Endothelial cell (in vitro differentiated cells): Measurements from ENCODE around the gene GTF2H1. TPM values are rescaled to one million over a fixed set of nuclear protein-coding genes. Genes with fewer than 3 reads are reported as not detected.

ENCODE experiments used
- DNase-seq: peaks from one replicate; pipeline ENCODE4 v3.0.0; 2021; ENCODE audit warnings: low spot score
- H3K27ac Mint-ChIP-seq: one replicate; pipeline ENCODE4 v1.8.0; 2021; ENCODE audit warnings: mixed read lengths, inconsistent platforms; ENCODE audit not compliant: unreplicated experiment
- H3K27me3 Mint-ChIP-seq: one replicate; pipeline ENCODE4 v1.8.0; 2021; ENCODE audit warnings: mild to moderate bottlenecking, moderate library complexity, mixed read lengths, inconsistent platforms; ENCODE audit not compliant: unreplicated experiment
- H3K36me3 Mint-ChIP-seq: one replicate; pipeline ENCODE4 v1.8.0; 2021; ENCODE audit warnings: mild to moderate bottlenecking, low read depth, mixed read lengths, inconsistent platforms; ENCODE audit not compliant: unreplicated experiment
- H3K4me1 Mint-ChIP-seq: one replicate; pipeline ENCODE4 v1.8.0; 2021; ENCODE audit warnings: mild to moderate bottlenecking, mixed read lengths, inconsistent platforms; ENCODE audit not compliant: unreplicated experiment
- H3K4me3 Mint-ChIP-seq: one replicate; pipeline ENCODE4 v1.8.0; 2021; ENCODE audit warnings: mild to moderate bottlenecking, mixed read lengths, inconsistent platforms; ENCODE audit not compliant: unreplicated experiment
- H3K9me3 Mint-ChIP-seq: one replicate; pipeline ENCODE4 v1.8.0; 2021; ENCODE audit warnings: mixed read lengths, inconsistent platforms; ENCODE audit not compliant: unreplicated experiment
- CTCF ChIP-seq: fragments of 200-600 bp; sonication (generic); IDR thresholded peaks from one replicate; pipeline ENCODE4 v1.5.0; 2021; ENCODE audit warnings: antibody characterized with exemption; ENCODE audit not compliant: unreplicated experiment
- total RNA-seq: library from RNA; stranded (reverse); fragmentation: NEBNext Ultra II Directional; extraction: Animal tissue kit (Norgen Biotek cat#: 25700); gene quantifications from one replicate; pipeline ENCODE4 v1.2.1, GENCODE V29; 2021; ENCODE audit not compliant: unreplicated experiment

The GTF2H1 gene
- total RNA-seq, 1 donor from 2014 or later: 35.9 TPM

GRCh38 chr11:18285841-18286240 lies 36.5 kb upstream of the GTF2H1 start:
- peaks cover 20% of the 10 kb centered on the region for H3K36me3 Mint-ChIP-seq
- TF ChIP-seq CTCF: no peak
- H3K27me3 Mint-ChIP-seq: no peaks in the 10 kb centered on the region
- no peaks in the 10 kb centered on the region for H3K4me1 Mint-ChIP-seq
- H3K9me3 Mint-ChIP-seq: no peaks in the 10 kb centered on the region
- H3K27ac Mint-ChIP-seq: no peak overlapping the region
- no peak for DNase-seq
- no peak overlapping the region for H3K4me3 Mint-ChIP-seq

- no peak for TF ChIP-seq CTCF
- DNase-seq: no peak
- Mint-ChIP-seq H3K4me3 (no peak overlapping the region), H3K27ac (no peak overlapping the region), H3K4me1 (no peaks in the 10 kb centered on the region), H3K27me3 (no peaks in the 10 kb centered on the region), H3K36me3 (peaks cover 15% of the 10 kb centered on the region), H3K9me3 (no peaks in the 10 kb centered on the region)
Observed at GRCh38 chr11:18288911-18289310, 33.5 kb upstream of the GTF2H1 start.

GRCh38 chr11:18294862-18295261 lies 27.5 kb upstream of the GTF2H1 start:
- TF ChIP-seq CTCF: no peak
- Mint-ChIP-seq H3K4me1 (no peaks in the 10 kb centered on the region), H3K27me3 (no peaks in the 10 kb centered on the region), H3K36me3 (peaks cover 29% of the 10 kb centered on the region), H3K9me3 (no peaks in the 10 kb centered on the region), H3K4me3 (no peak overlapping the region), H3K27ac (no peak overlapping the region)
- DNase-seq: no peak

GRCh38 chr11:18295316-18295715 lies 27.1 kb upstream of the GTF2H1 start:
- DNase-seq: no peak
- no peak overlapping the region for H3K4me3 Mint-ChIP-seq
- peaks cover 27% of the 10 kb centered on the region for H3K36me3 Mint-ChIP-seq

GRCh38 chr11:18299721-18300120 lies 22.6 kb upstream of the GTF2H1 start:
- Mint-ChIP-seq H3K9me3 (no peaks in the 10 kb centered on the region), H3K27me3 (no peaks in the 10 kb centered on the region), H3K27ac (no peak overlapping the region), H3K4me3 (no peak overlapping the region), H3K36me3 (peaks cover 24% of the 10 kb centered on the region), H3K4me1 (no peaks in the 10 kb centered on the region)
- TF ChIP-seq CTCF: no peak
- DNase-seq: no peak

More at GRCh38 chr11:18295316-18295715, 27.1 kb upstream of the GTF2H1 start:
- Mint-ChIP-seq H3K27me3 (no peaks in the 10 kb centered on the region), H3K27ac (no peak overlapping the region), H3K9me3 (no peaks in the 10 kb centered on the region), H3K4me1 (no peaks in the 10 kb centered on the region)
- no peak for TF ChIP-seq CTCF
